HG03469 (cell line): ENCODE data around the gene MAP4K2.
"Not testable (repeated sequence)": the region's sequence is repeated elsewhere in the genome, so short reads cannot be mapped to it uniquely, and the experiment has no call there.

Experiments
- ATAC-seq: cut with Tn5 transposase; IDR thresholded peaks from one replicate; pipeline ENCODE4 v1.9.1; 2021; ENCODE audit warnings: mild to moderate bottlenecking, moderate library complexity, moderate number of reproducible peaks; ENCODE audit not compliant: unreplicated experiment

Gene MAP4K2

DNA sequence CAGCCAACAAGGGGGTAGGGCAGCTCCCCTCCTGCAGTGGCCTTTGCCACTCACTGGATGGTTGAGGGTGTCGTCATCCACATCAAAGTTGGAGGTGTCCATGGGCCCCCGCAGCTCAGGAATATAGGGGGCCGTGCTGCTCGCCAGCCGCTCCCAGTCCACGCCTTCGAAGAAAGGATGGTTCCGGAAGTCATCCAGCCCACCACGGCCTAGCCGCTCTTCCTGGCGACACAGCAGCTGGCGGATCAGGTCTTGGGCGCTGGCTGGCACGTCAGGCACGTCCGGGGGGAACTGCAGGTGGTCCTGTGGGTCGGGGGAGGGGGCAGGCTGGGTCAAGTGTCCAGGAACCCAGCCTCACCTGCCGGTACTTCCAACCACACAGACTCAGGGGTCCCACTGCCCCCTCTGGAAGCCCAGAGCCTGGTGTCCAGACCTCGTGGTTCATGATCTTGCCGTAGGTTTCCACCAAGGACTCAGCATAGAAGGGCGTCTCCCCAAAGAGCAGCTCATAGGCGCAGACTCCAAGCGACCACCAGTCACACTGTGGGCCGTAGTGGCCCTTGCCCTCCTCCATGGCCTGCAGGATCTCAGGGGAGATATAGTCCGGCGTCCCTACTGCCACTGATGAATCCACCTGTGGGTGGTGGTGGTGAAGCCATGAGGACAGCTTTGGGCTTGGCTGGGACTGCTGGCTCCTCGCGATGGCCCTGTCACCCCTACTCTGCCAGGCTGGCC lies 35.8 kb upstream of the MAP4K2 start:
- ATAC-seq: no peak

DNA sequence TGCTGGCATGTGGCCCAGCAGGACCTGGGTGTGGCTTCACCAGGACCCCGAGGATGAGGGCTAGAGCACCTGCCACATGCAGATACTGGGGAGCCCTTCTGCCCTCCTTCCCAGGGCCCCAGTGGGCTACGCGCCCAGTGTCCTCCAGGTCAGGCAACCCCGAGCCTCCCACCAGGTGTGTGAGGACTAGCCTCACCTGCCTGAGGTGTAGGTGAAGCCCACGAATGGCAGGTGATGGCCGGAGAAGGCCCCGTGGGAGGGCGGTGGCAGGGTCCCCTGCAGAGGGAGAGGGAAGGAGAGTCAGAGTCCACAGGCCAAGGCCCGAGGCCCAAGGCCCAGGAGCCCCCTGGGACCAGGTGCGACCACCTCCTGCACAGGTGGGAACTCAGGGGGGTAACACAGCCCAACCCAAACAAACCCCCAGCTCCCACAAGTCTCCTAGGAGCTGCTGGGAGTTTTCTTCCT lies 34.9 kb upstream of the MAP4K2 start:
- no peak for ATAC-seq

DNA sequence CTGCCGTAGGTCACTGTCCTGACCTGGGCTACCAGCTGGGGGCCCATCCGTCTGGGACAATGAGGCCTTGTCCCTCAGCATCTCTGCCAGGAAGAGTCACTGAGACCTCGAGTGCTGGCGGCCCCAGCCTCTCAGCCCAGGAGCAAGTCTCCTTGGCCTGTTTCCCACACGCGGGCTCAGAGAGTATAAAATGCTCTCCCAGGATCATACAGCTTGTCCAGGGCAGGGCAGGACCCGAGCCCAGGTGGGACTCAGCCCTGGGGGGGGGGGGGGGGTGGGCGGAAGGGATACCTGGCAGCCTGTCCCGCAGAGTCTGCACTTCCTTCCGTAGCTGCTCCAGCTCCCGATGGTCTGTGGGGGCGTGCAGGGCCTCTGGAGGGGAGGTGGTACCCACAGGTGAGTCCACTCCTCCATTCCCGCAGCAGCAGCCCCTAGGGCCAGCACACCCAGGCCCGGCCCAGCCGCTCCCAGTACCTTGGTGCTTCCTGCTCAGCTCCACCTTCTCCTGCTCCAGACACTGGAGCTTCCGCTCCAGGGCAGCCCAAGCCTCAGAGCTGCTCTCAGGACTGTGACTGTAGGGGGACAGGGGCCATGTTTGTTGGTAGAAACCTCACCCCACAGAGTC lies 33.5 kb upstream of the MAP4K2 start:
- no peak for ATAC-seq

DNA sequence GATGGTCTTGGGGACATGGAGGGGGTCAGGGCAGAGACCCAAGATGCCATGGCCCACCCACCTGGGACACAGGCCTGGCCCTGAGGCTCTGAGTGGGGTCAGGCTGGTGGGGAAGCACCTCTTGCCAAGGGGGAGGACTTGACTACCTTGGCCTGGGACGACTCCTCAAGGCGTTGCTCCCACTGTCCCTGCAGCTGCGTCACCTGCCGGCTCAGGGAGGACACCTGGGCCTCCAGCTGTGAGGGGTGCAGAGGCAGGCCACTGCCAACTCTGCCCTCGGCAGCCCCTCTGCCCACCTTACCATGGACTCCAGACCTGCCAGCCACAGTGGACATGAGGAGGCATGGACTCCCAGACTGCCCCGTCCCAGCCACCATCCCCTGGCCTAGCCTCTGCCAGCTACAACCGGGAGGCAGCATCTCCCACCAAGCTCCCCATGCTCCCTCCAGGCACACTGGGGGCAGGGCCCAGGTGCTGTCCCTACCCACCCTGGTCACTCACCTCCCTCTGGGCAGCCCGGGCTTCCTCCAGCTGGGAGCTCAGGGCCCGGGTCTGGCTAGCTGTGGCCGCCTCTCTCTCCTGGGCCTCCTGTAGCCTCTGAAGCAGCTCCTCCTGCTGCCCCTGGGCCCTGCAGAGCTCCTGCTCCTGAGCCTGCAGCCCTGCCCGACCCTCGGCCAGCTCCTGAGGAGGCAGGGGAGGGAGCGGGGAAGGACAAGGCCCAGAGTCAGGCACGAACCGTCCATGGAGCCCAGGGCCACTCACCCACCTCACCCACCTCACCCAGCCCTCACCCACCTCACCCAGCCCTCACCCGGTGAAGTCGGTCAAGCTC lies 32.8 kb upstream of the MAP4K2 start:
- no peak for ATAC-seq

DNA sequence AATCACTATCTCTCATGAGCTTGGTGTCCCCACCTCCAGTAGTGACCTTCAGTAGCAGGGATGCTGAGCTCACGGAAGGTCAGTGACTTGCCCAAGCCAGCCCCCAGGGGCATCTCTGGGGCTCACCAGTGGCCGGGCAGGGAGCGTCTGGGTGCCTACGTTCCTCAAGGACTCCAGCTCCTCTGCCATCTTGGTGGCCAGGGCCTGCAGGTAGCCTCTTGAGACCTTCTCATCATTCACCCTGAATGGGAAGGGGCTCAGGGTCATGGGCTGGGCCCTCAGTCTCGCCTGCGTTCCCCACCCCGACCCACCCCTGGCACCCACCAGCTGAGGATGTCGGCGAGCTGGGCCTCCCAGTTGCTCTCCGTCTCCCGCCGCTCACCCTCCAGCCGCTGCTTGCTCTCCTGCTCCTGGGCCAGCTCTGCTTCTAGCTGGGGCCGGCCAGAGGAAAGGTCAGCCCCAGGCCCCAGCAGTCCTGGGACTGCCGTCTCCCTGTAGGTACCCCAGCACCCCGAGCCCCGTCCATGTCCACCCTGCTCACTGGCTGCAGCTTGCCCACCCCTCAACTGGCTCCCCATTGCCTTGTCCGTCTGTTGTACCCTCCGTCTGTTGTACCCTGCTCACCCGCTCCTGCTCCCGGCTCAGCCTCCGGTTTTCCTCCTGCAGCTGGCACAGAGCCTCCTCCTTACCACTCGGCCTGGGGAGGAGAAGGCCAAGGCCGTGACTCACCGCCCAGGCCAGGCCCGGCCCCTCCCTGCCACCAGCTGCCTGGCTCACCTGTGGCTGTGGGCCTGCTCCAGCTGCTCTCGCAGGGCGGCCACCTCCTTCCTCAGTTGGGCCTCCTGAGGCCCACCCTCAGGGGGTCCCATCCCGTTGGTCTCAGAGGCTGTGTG lies 32.0 kb upstream of the MAP4K2 start:
- ATAC-seq: no peak

DNA sequence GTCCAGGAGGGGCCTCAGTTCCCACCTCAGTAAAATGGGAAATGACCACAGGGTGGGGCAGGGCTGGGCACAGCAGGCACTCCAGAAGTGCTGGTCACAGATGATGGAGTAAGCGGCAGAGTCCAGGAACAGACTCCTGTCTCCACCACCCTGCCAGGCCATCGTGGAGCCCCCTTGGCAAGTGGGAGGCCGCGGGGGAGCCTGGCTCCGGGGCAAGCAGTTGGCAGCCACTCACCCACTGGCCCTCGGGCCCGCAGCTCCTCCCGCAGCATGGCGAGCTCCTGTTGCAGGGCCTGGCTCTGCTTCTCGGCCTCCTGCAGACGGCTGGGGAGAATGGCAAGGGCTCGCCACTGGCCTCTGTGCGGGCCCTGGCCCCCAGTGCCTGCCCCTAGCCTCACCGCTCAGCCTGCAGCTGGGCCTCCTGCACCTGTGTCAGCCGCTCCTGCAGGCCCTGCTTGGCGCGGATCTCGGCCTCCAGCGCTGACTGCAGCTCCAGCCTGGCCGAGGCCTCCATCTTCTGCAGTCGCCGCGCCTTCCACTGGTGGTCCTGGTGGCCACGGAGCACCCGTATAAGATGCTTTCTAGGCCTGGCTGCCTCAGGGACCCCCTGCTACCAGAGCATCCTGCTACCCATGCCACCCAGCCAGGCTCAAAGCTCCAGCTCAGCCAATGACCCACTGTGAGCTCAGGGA lies 31.2 kb upstream of the MAP4K2 start:
- no peak for ATAC-seq

DNA sequence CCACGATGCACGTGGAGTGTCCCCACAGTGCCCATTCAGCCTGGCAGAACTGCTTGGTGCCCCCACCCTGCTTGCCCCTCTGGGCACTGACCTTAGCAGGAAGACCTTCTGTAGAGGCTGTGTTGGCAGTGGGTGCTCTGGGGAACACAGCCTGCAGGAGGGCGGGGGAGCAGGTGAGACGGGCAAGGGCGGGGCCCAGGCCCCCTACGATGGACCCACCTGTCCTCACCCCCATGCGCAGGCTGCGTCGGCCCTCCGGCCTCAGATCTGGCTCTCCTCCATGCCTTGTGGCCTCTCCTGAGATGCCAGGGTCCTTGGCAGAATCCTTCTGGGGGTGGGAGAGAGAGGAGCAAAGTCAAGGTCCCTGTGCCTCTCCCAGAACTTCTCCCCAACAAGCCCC lies 30.5 kb upstream of the MAP4K2 start:
- no peak for ATAC-seq

DNA sequence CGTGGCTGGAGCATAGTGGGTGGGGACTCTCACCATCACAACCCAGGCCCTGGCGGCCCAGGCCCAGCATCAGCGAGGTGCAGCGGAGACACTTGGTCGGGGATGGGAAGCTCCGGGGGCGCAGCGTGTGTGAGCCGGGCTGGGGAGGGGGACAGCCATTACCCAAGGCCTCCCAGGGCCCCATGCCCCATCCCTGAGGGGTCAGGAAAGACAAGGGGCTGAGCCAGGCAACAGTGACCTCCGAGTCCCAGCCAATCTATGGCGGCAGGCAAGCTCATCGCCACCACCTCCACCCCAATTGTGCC lies 30.1 kb upstream of the MAP4K2 start:
- ATAC-seq: no peak

DNA sequence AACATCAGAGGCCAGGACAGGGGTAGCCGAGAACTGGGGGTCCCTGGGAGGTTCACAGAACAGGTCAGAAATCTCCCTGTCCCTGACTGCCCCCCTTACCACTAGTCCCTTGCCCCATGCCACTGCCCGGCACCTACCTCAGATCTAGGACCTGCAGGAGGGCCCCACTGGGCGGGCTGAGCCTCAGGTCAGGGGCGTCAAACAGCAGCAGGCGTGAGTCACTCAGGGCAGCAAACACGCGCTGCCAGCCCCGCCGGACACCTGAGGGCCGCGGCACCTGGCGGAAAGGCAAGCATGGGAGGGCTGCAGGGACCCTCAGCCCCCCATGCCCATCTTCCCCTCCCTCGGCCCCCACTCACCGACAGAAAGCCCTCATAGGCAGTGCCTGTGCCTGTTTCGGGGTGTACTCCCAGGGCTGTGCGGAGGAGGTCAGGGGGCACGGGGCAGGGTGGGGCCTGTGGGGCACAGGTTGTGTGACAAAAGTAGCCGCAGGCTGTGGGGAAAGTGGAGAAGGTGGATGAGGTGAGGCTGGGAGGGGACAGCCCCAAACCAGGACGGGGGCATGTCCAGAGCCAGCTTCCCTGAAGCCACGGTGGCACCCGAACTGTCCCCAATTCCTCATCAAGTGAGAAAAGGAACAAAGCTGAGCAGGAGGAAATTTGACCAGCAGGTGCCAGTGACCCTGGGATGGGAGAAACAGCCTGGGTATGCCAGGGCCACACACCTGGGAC lies 29.6 kb upstream of the MAP4K2 start:
- ATAC-seq: no peak

DNA sequence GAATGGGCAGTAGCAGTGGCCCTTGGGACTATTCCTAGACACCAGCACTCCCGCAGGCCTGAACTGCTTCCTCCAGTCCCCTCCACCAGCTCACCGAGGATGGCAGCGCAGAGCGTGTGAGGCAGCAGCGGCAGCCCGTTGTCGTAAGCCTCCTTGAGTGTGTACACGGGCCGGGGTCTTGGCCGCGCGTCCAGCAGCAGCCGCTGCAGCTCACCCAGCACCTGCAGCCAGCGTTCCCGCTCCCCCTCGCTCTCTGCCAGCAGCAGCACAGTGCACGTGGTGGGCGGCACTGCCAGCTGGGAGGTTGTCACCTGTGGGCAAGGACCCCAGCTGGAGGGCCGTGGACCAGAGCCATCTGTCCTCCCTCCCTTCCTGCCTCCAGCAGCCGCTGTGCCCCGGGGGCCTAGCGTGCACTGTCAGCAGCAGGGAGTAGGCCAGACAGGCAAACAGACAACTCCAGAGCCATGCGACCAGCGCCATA lies 28.4 kb upstream of the MAP4K2 start:
- ATAC-seq: no peak

DNA sequence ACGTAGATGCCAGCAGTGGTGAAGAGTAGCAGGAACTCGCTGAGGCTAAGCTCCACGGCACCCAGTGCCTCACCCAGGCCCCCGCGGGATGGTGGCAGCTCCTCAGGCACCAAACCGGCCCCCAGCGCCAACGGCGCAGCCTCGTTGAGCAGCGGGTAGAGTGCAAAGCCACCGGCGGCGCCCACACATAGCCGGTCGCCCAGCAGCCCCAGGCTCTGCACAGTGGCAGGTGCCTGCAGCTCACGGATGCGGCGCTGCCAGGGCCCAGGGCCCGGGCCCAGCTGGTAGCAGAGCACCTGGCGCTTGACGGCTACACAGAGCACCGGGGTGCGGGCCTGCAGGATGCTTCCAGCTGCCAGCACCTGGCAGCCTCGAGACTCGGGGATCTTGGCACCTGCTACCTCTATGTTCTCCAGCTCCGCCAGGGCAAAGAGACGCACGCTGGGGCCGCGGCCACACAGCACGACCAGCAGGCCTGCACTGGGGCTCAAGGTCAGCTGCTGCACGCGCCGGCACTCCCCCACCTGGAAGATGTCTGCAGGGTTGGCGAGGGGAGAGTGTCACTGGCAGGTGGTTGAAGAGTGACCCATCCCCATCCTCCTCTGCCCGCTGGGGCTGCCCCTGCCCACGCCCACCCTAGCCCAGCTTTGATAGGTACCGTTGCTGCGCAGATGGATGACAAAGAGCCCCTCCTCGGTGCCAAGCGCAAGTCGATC lies 26.7 kb upstream of the MAP4K2 start:
- ATAC-seq: no peak

DNA sequence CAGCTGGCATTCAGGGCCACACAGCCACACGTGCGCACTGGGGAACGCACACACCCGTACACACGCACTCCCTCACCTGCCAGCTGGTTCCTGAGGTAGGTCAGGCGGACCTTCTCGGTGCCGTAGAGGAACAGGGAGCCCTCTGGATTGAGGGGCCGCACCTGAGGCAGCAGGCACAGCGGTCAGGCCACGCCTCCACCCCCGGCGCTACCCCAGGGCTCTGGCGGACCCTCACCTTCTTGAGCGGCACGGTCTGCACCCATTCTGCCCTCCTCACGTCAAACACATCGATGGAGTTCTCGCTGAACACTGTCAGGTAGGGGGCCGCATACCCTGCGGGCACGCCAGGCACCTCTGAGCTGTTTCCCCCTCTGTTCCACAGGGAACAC lies 24.4 kb upstream of the MAP4K2 start:
- no peak for ATAC-seq

DNA sequence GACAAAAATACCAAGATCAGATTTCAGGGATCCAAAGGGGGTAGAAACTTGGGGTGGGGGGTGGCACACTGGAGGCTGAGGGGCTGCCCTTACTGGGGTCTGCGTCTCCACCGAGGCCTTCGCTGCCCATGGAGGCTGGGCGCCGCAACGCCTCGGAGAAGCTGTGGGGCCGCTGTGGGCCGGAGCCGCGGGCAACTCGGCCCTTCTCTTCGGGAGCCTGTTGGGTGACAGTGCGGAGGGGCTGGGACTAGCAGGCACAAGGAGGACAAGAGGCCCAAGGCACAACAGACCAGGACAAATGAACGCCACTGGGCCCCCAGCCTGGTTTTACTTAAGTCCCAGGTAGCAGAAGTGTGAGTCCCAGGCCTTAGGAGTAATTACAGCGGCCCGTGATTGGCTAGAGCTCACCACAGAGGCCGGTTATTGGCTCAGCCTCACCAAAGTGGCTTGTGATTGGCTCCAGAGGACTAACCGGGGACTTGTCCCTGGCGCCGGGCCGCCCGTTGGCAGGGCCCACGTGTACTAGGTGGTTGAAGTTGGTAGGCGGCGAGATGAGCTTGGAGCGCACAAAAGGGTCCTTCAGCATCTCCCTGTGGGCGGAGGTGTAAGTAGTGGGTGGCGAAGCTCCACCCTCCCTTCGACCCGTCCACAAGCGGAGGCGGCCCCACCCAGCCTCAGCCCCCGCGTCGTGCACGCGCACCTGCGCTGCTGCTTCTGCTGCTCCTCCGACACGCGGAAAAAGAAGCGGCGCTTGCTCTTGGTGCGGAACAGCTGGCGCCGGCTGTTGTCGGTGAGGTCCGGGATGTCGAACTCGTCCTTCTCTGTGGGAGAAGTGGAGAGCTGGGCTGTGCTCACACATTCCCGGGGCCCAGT lies 23.8 kb upstream of the MAP4K2 start:
- no peak for ATAC-seq

DNA sequence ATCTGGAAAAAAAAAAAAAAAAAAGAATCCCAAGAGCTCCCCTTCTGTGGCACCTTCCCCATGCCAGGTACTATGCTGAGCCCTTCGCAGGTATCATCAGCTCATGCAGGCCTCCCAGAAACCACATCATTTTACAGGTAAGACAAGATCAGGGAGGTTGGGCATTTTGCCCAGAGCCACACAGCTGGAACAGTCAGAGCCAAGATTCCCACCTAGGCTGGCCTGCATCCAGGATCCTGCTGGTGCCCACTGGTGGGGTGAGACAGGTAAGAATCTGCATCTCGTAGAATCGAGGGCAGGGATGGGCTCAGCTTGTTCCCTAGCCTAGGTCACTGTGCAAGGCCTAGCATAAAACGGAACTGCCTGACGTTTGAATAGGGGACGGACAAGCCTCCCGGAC lies 23.0 kb upstream of the MAP4K2 start:
- no peak for ATAC-seq

DNA sequence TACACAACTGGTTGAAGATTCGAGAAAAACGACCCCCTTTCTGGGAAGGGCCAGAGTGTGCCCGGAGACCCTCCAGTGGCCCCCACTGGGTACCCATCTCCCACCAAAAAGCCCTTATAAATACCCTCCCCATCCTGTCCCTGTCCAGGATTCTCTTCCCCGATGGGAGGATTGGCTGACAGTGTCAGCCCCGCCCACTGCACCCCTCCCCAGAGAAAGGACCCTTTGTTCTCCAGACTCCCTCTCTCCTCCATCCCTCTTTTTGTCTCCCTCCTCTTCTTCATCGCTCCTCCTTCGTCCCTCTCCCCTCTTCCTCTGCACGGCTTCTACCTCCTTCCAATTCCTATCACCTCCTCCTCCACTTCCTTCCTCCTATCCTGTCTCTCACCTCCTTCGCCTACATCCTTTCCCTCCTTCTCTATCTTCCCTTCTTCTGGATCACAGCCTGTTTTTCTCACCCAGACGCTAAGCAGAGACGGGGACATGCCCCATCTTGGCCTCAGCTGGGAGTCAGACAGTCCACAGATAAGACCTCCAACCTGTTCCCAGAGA lies 20.6 kb upstream of the MAP4K2 start:
- ATAC-seq: no peak

DNA sequence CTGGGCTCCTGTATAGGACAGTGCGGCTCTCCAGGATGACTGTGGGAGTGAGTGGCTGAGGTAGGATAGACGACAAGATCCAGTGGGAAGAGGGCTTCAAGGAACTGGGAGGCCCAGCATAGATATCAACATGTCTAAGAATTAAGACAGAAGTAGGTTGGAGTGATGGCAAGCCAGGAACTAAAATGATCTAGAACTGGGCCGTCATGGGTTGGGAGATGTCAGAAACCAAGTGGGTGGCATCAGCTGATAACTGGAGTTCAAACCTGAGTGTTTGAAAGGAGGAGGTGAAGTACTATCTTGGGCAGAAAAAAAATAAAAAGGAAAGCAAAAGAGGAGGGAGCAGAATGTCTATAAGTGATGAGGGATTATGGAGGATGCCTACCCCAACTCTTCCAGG lies 14.5 kb upstream of the MAP4K2 start:
- no peak for ATAC-seq

DNA sequence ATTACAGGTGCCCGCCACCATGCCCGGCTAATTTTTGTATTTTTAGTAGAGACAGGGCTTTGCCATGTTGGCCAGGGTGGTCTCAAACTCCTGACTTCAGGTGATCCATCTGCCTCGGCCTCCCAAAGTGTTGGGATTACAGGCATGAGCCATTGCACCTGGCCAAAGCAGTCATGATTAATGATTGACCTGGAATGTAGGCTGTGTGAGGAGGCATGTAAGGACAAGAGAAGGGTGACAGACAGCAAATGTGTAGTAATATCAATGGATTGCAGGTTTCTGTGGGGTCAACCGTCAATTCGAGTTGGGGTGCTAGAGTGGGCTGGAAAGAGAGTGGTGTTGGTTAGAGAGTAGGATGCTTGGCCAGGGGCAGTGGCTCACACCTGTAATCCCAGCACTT lies 12.4 kb upstream of the MAP4K2 start:
- not testable (repeated sequence) for ATAC-seq

DNA sequence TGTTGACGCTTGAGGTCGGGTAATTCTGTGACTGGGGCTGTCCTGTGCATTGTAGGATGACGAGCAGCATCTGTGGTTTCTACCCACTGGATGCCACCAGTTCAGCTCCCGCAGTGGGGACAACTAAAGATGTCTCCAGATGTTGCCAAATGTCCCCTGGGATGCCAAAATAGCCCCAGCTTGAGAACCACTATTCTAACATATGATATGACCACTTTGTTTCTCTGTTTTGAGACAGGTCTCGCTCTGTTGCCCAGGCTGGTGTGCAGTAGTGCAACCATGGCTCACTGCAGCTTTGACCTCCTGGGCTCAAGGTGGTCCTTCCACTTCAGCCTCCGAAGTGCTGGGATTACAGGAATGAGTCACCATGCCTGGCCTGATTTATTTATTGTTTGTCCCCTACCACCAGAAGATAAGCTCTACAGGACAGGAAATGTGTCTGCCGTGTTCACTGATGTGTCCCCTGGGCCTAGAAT lies 11.7 kb upstream of the MAP4K2 start:
- no peak for ATAC-seq
